HepG2 (cell line): ENCODE measurements around the gene SMYD1. TPM values are rescaled to one million over a fixed set of nuclear protein-coding genes. Genes with fewer than 3 reads are reported as not detected.
A peak's percentile ranks its signal among the peaks of the same experiment; 100 is the strongest.

Experiments
- FOXA1 ChIP-seq, 2 experiments: fragments of 450-650 bp in 1 of 2; sonication (generic) in 1 of 2; formaldehyde crosslinking in 1 of 2; IDR thresholded peaks; 2 replicates each; pipeline versions ENCODE4 v1.4.0 to v1.6.1; 2016 to 2020; ENCODE audit warnings: missing genetic modification reagents in 1 of 2
- FOXA3 ChIP-seq: IDR thresholded peaks from 2 replicates; pipeline ENCODE4 v1.6.1; 2016; ENCODE audit warnings: missing genetic modification reagents, missing compliant biosample characterization
- HNF1A ChIP-seq, 2 experiments: sonication (generic) in 1 of 2; formaldehyde crosslinking in 1 of 2; IDR thresholded peaks; 2 replicates each; pipeline versions ENCODE4 v1.4.0 to v1.6.1; 2016 to 2020; ENCODE audit warnings: borderline replicate concordance in 1 of 2, low read depth in 1 of 2, mild to moderate bottlenecking in 1 of 2, missing genetic modification reagents in 1 of 2
- HNRNPK ChIP-seq: fragments of 200-400 bp; formaldehyde crosslinking; IDR thresholded peaks from 2 replicates; pipeline ENCODE4 v1.6.1; 2018; ENCODE audit warnings: low read length, low read depth, moderate library complexity, mild to moderate bottlenecking; ENCODE audit not compliant: poor library complexity, severe bottlenecking
- ISL2 ChIP-seq: sonication (generic); formaldehyde crosslinking; IDR thresholded peaks from 2 replicates; pipeline ENCODE4 v1.5.0; 2020; ENCODE audit warnings: missing genetic modification reagents
- NFAT5 ChIP-seq: sonication (generic); formaldehyde crosslinking; IDR thresholded peaks from 2 replicates; pipeline ENCODE4 v1.4.0; 2020; ENCODE audit warnings: missing genetic modification reagents
- POLR2AphosphoS2 ChIP-seq: IDR thresholded peaks from 2 replicates; pipeline ENCODE4 v1.6.1; 2011; ENCODE audit warnings: low read depth, low read length, improper control_type of control experiment
- RAD51 ChIP-seq: fragments of 450-650 bp; IDR thresholded peaks from 2 replicates; pipeline ENCODE4 v1.6.1; 2016; ENCODE audit warnings: borderline replicate concordance
- SATB2 ChIP-seq: sonication (generic); formaldehyde crosslinking; IDR thresholded peaks from 2 replicates; pipeline ENCODE4 v1.5.0; 2020; ENCODE audit warnings: missing genetic modification reagents
- SMAD1 ChIP-seq: sonication (generic); formaldehyde crosslinking; IDR thresholded peaks from 2 replicates; pipeline ENCODE4 v1.4.0; 2020; ENCODE audit warnings: missing genetic modification reagents, low read depth, mild to moderate bottlenecking, borderline replicate concordance
- SMYD3 ChIP-seq: sonication (generic); formaldehyde crosslinking; IDR thresholded peaks from 2 replicates; pipeline ENCODE4 v1.8.1; 2023; ENCODE audit warnings: mild to moderate bottlenecking, missing genetic modification reagents
- SOX13 ChIP-seq, 3 experiments: fragments of 450-650 bp in 1 of 3; sonication (generic) in 1 of 3; formaldehyde crosslinking in 1 of 3; IDR thresholded peaks in 2 of 3; conservative IDR thresholded peaks in 1 of 3; 2 replicates each; pipeline versions ENCODE4 v1.5.0 to v1.6.1; 2016 to 2020; ENCODE audit warnings: antibody characterized with exemption in 1 of 3, mild to moderate bottlenecking in 1 of 3, missing compliant biosample characterization in 1 of 3, missing genetic modification reagents in 1 of 3, moderate library complexity in 1 of 3
- SOX5 ChIP-seq: IDR thresholded peaks from 2 replicates; pipeline ENCODE4 v1.6.1; 2016; ENCODE audit warnings: borderline replicate concordance
- TBP ChIP-seq: sonication (generic); formaldehyde crosslinking; IDR thresholded peaks from 2 replicates; pipeline ENCODE4 v1.5.0; 2020; ENCODE audit warnings: missing genetic modification reagents
- ZBTB34 ChIP-seq: sonication (generic); formaldehyde crosslinking; IDR thresholded peaks from 2 replicates; pipeline ENCODE4 v1.8.0; 2022; ENCODE audit warnings: mild to moderate bottlenecking, missing genetic modification reagents
- ZNF749 ChIP-seq: sonication (generic); formaldehyde crosslinking; IDR thresholded peaks from 2 replicates; pipeline ENCODE4 v1.8.0; 2022; ENCODE audit warnings: mild to moderate bottlenecking, missing genetic modification reagents, moderate library complexity, borderline replicate concordance
- polyA plus RNA-seq, 8 experiments: library from polyadenylated mRNA; depleted of rRNA in 3 of 8; stranded (reverse) in 7 of 8; unstranded in 1 of 8; fragments of >200 nt; fragmentation: Illumina TruSeq in 4 of 8; extraction: Trizol in 4 of 8; gene quantifications; 2 replicates each; pipeline versions ENCODE4 v1.2.1 to v1.2.3, GENCODE V29; 2011 to 2016; ENCODE audit warnings: low read depth in 4 of 8, missing spikeins in 1 of 8, mixed read lengths in 1 of 8; ENCODE audit not compliant: insufficient read depth in 1 of 8
- total RNA-seq, 5 experiments: library from RNA; depleted of rRNA; stranded (reverse); fragments of >200 nt; fragmentation: Illumina TruSeq; extraction: Trizol; gene quantifications; 2 replicates each; pipeline ENCODE4 v1.2.3, GENCODE V29; 2016; ENCODE audit warnings: low read depth in 1 of 5

The SMYD1 gene
- total and polyA plus RNA-seq, 2 of the 13 experiments (the other 11 are each of a cell fraction or from before 2014, with no cell fraction given), result not detected

- peak; percentile 49; the same call in 1 of the 2 replicates for TF ChIP-seq ISL2 (CRISPR knock-in tag)
- peak; percentile 39 for TF ChIP-seq HNF1A (IDR thresholded peaks at IDR 0.05; ENCODE audit: low read depth)
- TF ChIP-seq HNF1A (CRISPR knock-in tag; IDR thresholded peaks at IDR 0.05; ENCODE audit: borderline replicate concordance), result peak; percentile 76; the same call in 1 of the 2 replicates
- TF ChIP-seq SATB2, result no peak
- TF ChIP-seq POLR2AphosphoS2, result no peak
- no peak for TF ChIP-seq FOXA1 (IDR thresholded peaks at IDR 0.05)
- peak; percentile 64 for TF ChIP-seq FOXA1 (CRISPR knock-in tag; IDR thresholded peaks at IDR 0.05)
- no peak for TF ChIP-seq SMAD1 (CRISPR knock-in tag)
- TF ChIP-seq HNRNPK, result no peak
- TF ChIP-seq TBP, result no peak
- TF ChIP-seq RAD51, result no peak
- peak; percentile 54; the same call in 1 of the 2 replicates for TF ChIP-seq SOX13 (IDR thresholded peaks at IDR 0.05)
- TF ChIP-seq SOX13 (CRISPR knock-in tag; conservative IDR thresholded peaks at IDR 0.05 in 1 of 2, IDR thresholded peaks at IDR 0.05 in 1 of 2), result peak in 1 of 2 experiments; percentile 93; a peak in 2 of 4 replicates
- TF ChIP-seq SOX5 (CRISPR knock-in tag), result peak; percentile 87; the same call in 1 of the 2 replicates
- 0 out of 2 replicates have a peak, but pooled peaks have one; percentile 20 for TF ChIP-seq ZBTB34 (CRISPR knock-in tag)
- peak; percentile 81 for TF ChIP-seq FOXA3 (CRISPR knock-in tag)
- 0 out of 2 replicates have a peak, but pooled peaks have one; percentile 23 for TF ChIP-seq SMYD3 (CRISPR knock-in tag)
- TF ChIP-seq NFAT5 (CRISPR knock-in tag), result no peak
- TF ChIP-seq ZNF749, result 0 out of 2 replicates have a peak, but pooled peaks have one; percentile 27
These were observed 69.2 kb downstream of the SMYD1 start (continued) for GRCh38 chr2:88136817-88137216.
